H9 (cell line): ENCODE results near the gene SRGAP3. TPM values are rescaled to one million over a fixed set of nuclear protein-coding genes. Genes with fewer than 3 reads are reported as not detected.

ENCODE experiments used
- DNase-seq: peaks from one replicate; pipeline ENCODE4 v3.0.0-alpha.2; 2017
- H2AFZ ChIP-seq: one replicate; pipeline ENCODE4 v1.6.1; 2013; ENCODE audit warnings: mild to moderate bottlenecking, low read length, control low read depth, moderate library complexity
- H2AK5ac ChIP-seq: 2 replicates; pipeline ENCODE4 v1.6.1; 2013; ENCODE audit warnings: low read length, control low read depth, mixed read lengths; ENCODE audit not compliant: insufficient read length
- H2BK120ac ChIP-seq: one replicate; pipeline ENCODE4 v1.6.1; 2013; ENCODE audit warnings: low read depth, mild to moderate bottlenecking, low read length, control low read depth, inconsistent platforms; ENCODE audit not compliant: poor library complexity, severe bottlenecking
- H2BK12ac ChIP-seq: 2 replicates; pipeline ENCODE4 v1.6.1; 2013; ENCODE audit warnings: low read length, control low read depth, mixed read lengths, low read depth; ENCODE audit not compliant: insufficient read length
- H2BK15ac ChIP-seq: 2 replicates; pipeline ENCODE4 v1.6.1; 2013; ENCODE audit warnings: low read depth, low read length, control low read depth
- H2BK20ac ChIP-seq: one replicate; pipeline ENCODE4 v1.6.1; 2013; ENCODE audit warnings: low read depth, mild to moderate bottlenecking, low read length, control low read depth, inconsistent platforms; ENCODE audit not compliant: poor library complexity, severe bottlenecking
- H2BK5ac ChIP-seq: 2 replicates; pipeline ENCODE4 v1.6.1; 2013; ENCODE audit warnings: low read length, control low read depth, mixed read lengths; ENCODE audit not compliant: insufficient read length
- H3K14ac ChIP-seq: 2 replicates; pipeline ENCODE4 v1.6.1; 2013; ENCODE audit warnings: low read length, control low read depth; ENCODE audit not compliant: insufficient read depth
- H3K18ac ChIP-seq: 2 replicates; pipeline ENCODE4 v1.6.1; 2013; ENCODE audit warnings: low read depth, mild to moderate bottlenecking, mixed read lengths, low read length, control low read depth; ENCODE audit not compliant: insufficient read length
- H3K23ac ChIP-seq: 2 replicates; pipeline ENCODE4 v1.6.1; 2013; ENCODE audit warnings: low read length, control low read depth, mixed read lengths, low read depth; ENCODE audit not compliant: insufficient read length
- H3K23me2 ChIP-seq: 2 replicates; pipeline ENCODE4 v1.6.1; 2013; ENCODE audit warnings: low read depth, mild to moderate bottlenecking, mixed read lengths, low read length, control low read depth; ENCODE audit not compliant: insufficient read length, poor library complexity, severe bottlenecking
- H3K27ac ChIP-seq: 2 replicates; pipeline ENCODE4 v1.5.1; 2013; ENCODE audit warnings: low read length, control low read depth, mixed read lengths, low read depth; ENCODE audit not compliant: insufficient read length
- H3K27me3 ChIP-seq: 2 replicates; pipeline ENCODE4 v1.6.1; 2013; ENCODE audit warnings: low read length, control low read depth, inconsistent platforms; ENCODE audit not compliant: insufficient read depth
- H3K4ac ChIP-seq: 2 replicates; pipeline ENCODE4 v1.6.1; 2013; ENCODE audit warnings: low read depth, mild to moderate bottlenecking, control low read depth, inconsistent platforms, low read length, moderate library complexity
- H3K4me1 ChIP-seq: 2 replicates; pipeline ENCODE4 v1.6.1; 2013; ENCODE audit warnings: low read length, control low read depth, inconsistent platforms; ENCODE audit not compliant: insufficient read depth
- H3K4me2 ChIP-seq: 2 replicates; pipeline ENCODE4 v1.6.1; 2013; ENCODE audit warnings: low read length, control low read depth, mixed read lengths; ENCODE audit not compliant: insufficient read length, insufficient read depth
- H3K56ac ChIP-seq: 2 replicates; pipeline ENCODE4 v1.6.1; 2013; ENCODE audit warnings: low read depth, mild to moderate bottlenecking, mixed read lengths, low read length, control low read depth; ENCODE audit not compliant: insufficient read length
- H3K79me1 ChIP-seq: 2 replicates; pipeline ENCODE4 v1.6.1; 2013; ENCODE audit warnings: low read depth, mild to moderate bottlenecking, moderate library complexity, low read length, control low read depth, inconsistent platforms; ENCODE audit not compliant: insufficient read depth, poor library complexity, severe bottlenecking
- H3K79me2 ChIP-seq: 2 replicates; pipeline ENCODE4 v1.6.1; 2013; ENCODE audit warnings: low read length, control low read depth, inconsistent platforms; ENCODE audit not compliant: insufficient read depth
- H3K9ac ChIP-seq: 2 replicates; pipeline ENCODE4 v1.6.1; 2013; ENCODE audit warnings: low read length, control low read depth, mixed read lengths; ENCODE audit not compliant: insufficient read length; ENCODE audit errors: extremely low read depth
- H3K9me3 ChIP-seq: one replicate; pipeline ENCODE4 v1.6.1; 2013; ENCODE audit warnings: low read depth, low read length, inconsistent platforms; ENCODE audit not compliant: control insufficient read depth
- H3T11ph ChIP-seq: one replicate; pipeline ENCODE4 v1.6.1; 2013; ENCODE audit warnings: mild to moderate bottlenecking, low read length, control low read depth, inconsistent platforms
- H4K20me1 ChIP-seq: one replicate; pipeline ENCODE4 v1.6.1; 2013; ENCODE audit not compliant: control insufficient read depth, insufficient read length, insufficient read depth
- H4K5ac ChIP-seq: 2 replicates; pipeline ENCODE4 v1.6.1; 2013; ENCODE audit warnings: low read depth, mild to moderate bottlenecking, mixed read lengths, low read length, control low read depth; ENCODE audit not compliant: insufficient read length
- H4K8ac ChIP-seq: replicated peaks from 2 replicates; pipeline ENCODE4 v1.6.1; 2013; ENCODE audit warnings: low read length, control low read depth, mixed read lengths, low read depth; ENCODE audit not compliant: insufficient read length
- H4K91ac ChIP-seq: 2 replicates; pipeline ENCODE4 v1.6.1; 2013; ENCODE audit warnings: low read depth, mild to moderate bottlenecking, moderate library complexity, mixed read lengths, low read length, control low read depth; ENCODE audit not compliant: insufficient read length
- H3K27ac Mint-ChIP-seq, 3 experiments: 2 replicates in 2 of 3; 3 replicates in 1 of 3; pipeline ENCODE4 v1.8.0; 2020 to 2021; ENCODE audit warnings: mixed read lengths in 3 of 3, mild to moderate bottlenecking in 1 of 3, moderate library complexity in 1 of 3
- H3K27me3 Mint-ChIP-seq: 2 replicates; pipeline ENCODE4 v1.8.0; 2021; ENCODE audit warnings: low read depth, mild to moderate bottlenecking, moderate library complexity, mixed read lengths
- H3K36me3 Mint-ChIP-seq, 3 experiments: 2 replicates in 2 of 3; 3 replicates in 1 of 3; pipeline ENCODE4 v1.8.0; 2020 to 2021; ENCODE audit warnings: low read depth in 3 of 3, mixed read lengths in 3 of 3; ENCODE audit not compliant: insufficient read depth in 1 of 3
- H3K4me1 Mint-ChIP-seq, 2 experiments: 2 replicates each; pipeline ENCODE4 v1.8.0; 2020; ENCODE audit warnings: mixed read lengths in 2 of 2
- H3K4me3 Mint-ChIP-seq, 2 experiments: 2 replicates in 1 of 2; 3 replicates in 1 of 2; pipeline ENCODE4 v1.8.0; 2020 to 2021; ENCODE audit warnings: mild to moderate bottlenecking in 2 of 2, mixed read lengths in 2 of 2, moderate library complexity in 1 of 2
- H3K9me3 Mint-ChIP-seq, 2 experiments: 2 replicates in 1 of 2; 3 replicates in 1 of 2; pipeline ENCODE4 v1.8.0; 2020; ENCODE audit warnings: mild to moderate bottlenecking in 2 of 2, mixed read lengths in 2 of 2, moderate library complexity in 1 of 2
- WGBS: extraction: QIAGEN DNeasy Blood & Tissue Kit; methylation state at CpG from one replicate; pipeline ENCODE4 v1.1.7; 2013; ENCODE audit warnings: missing lambda C conversion rate, low lambda C conversion rate, mixed read lengths; ENCODE audit not compliant: insufficient read length; ENCODE audit errors: extremely low coverage; 5-methylcytosine and 5-hydroxymethylcytosine counted together
- total RNA-seq: library from RNA; stranded (reverse); gene quantifications from 2 replicates; pipeline ENCODE4 v1.2.1, GENCODE V29; 2021
- TF ChIP-seq, protein P1 (sequence below): fragments of 200-600 bp; sonication (generic); conservative IDR thresholded peaks from 3 replicates; pipeline ENCODE4 v1.8.0; 2021; ENCODE audit warnings: antibody characterized with exemption, mild to moderate bottlenecking

SRGAP3 gene
- total RNA-seq, 1 experiment from 2014 or later: 3.4 TPM

DNA sequence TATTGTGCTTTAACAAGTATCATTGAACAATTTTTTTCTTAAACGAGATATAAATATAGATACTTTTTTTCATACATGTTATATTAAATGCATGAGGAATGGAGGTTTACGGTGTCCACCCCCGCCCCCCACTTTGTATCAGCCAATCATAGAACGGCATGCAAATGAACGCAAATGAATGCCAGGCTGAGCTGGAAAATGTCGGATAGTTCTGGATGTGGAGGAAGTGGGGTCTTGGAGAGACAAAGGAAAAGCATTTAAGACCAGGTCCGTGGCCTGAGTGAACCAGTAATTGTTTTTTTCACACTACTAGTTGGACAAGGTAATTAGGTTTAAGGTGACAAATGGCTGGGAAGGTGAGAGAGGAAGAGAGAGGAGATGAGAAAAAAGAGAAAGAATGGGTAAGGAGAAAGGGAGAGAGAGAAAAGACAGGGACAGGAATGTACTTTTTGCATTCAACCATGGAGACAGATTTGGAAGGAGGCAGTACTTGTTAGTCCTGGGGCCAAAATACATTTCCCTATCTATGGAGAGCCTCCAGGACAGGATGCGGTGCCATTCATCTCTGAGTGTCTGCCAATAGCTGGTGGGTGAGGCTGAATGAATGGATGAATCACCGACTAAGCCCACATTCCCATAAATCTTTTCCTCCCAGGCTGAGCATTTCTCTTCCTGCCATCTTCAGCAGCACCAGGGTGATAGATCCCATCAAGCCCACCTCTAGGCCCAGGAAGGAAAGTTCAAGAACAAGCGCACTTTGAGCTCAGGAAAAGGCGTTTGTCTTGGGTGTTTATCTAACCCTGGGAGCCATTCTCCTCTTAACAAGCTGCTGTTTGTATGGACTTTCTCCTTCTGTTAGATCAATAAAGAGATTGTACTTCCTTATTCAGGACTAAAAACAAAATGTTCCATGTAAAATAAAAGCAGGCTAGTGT is 284.7 kb downstream of the SRGAP3 start:
- no CpG with 5 or more reads among the region's 11 CpGs for WGBS
- DNase-seq: peak; percentile 64
- no peak overlapping the region for H2BK20ac ChIP-seq
- H3K4me2 ChIP-seq: no peak overlapping the region
- Mint-ChIP-seq H3K27me3 (peaks cover 7% of the 10 kb centered on the region), H3K4me1 (peaks cover 27 to 30% of the 10 kb centered on the region in 2 experiments), H3K36me3 (peaks cover 0 to 2% (median 0%) of the 10 kb centered on the region in 3 experiments; a peak in 3 of 7 replicates), H3K27ac (peak overlapping the region; percentile 97 to 99 (median 98)), H3K4me3 (peak overlapping the region; percentile 7 to 52; a peak in 4 of 5 replicates), H3K9me3 (no peaks in the 10 kb centered on the region)
- peak overlapping the region; percentile 1 for H3K18ac ChIP-seq
- H2BK15ac ChIP-seq: no peak overlapping the region
- H3K27me3 ChIP-seq: no peaks in the 10 kb centered on the region
- H3K56ac ChIP-seq: no peak overlapping the region
- H3K9me3 ChIP-seq: no peaks in the 10 kb centered on the region
- H3K4ac ChIP-seq: no peak overlapping the region; the same call in 1 of the 2 replicates
- H3K79me1 ChIP-seq: peaks cover 6% of the 10 kb centered on the region
- H4K20me1 ChIP-seq: no peaks in the 10 kb centered on the region
- peaks cover 13% of the 10 kb centered on the region for H3K23me2 ChIP-seq
- no peak overlapping the region for H2BK12ac ChIP-seq
- H3K4me1 ChIP-seq: no peaks in the 10 kb centered on the region; the same call in 1 of the 2 replicates
- H4K8ac ChIP-seq: peak overlapping the region; percentile 15
- no peak overlapping the region for H2AK5ac ChIP-seq
- H3K23ac ChIP-seq: no peak overlapping the region
- peak overlapping the region; percentile 89 for H3K27ac ChIP-seq
- no peak overlapping the region for H2BK120ac ChIP-seq
- H3T11ph ChIP-seq: no peak overlapping the region
- TF ChIP-seq, protein P1, sequence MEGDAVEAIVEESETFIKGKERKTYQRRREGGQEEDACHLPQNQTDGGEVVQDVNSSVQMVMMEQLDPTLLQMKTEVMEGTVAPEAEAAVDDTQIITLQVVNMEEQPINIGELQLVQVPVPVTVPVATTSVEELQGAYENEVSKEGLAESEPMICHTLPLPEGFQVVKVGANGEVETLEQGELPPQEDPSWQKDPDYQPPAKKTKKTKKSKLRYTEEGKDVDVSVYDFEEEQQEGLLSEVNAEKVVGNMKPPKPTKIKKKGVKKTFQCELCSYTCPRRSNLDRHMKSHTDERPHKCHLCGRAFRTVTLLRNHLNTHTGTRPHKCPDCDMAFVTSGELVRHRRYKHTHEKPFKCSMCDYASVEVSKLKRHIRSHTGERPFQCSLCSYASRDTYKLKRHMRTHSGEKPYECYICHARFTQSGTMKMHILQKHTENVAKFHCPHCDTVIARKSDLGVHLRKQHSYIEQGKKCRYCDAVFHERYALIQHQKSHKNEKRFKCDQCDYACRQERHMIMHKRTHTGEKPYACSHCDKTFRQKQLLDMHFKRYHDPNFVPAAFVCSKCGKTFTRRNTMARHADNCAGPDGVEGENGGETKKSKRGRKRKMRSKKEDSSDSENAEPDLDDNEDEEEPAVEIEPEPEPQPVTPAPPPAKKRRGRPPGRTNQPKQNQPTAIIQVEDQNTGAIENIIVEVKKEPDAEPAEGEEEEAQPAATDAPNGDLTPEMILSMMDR: no peak
- no peak overlapping the region for H4K91ac ChIP-seq
- H2AFZ ChIP-seq: peak overlapping the region; percentile 49
- H3K14ac ChIP-seq: no peak overlapping the region
- H2BK5ac ChIP-seq: no peak overlapping the region
- H4K5ac ChIP-seq: peak overlapping the region; percentile 20
- H3K79me2 ChIP-seq: peaks cover 9% of the 10 kb centered on the region; the same call in 1 of the 2 replicates
- H3K9ac ChIP-seq: peak overlapping the region; percentile 8
